Measurements from ENCODE around the gene WNT3A.
"Not testable (repeated sequence)": the region's sequence is repeated elsewhere in the genome, so short reads cannot be mapped to it uniquely, and the experiment has no call there.

Gene WNT3A

DNA sequence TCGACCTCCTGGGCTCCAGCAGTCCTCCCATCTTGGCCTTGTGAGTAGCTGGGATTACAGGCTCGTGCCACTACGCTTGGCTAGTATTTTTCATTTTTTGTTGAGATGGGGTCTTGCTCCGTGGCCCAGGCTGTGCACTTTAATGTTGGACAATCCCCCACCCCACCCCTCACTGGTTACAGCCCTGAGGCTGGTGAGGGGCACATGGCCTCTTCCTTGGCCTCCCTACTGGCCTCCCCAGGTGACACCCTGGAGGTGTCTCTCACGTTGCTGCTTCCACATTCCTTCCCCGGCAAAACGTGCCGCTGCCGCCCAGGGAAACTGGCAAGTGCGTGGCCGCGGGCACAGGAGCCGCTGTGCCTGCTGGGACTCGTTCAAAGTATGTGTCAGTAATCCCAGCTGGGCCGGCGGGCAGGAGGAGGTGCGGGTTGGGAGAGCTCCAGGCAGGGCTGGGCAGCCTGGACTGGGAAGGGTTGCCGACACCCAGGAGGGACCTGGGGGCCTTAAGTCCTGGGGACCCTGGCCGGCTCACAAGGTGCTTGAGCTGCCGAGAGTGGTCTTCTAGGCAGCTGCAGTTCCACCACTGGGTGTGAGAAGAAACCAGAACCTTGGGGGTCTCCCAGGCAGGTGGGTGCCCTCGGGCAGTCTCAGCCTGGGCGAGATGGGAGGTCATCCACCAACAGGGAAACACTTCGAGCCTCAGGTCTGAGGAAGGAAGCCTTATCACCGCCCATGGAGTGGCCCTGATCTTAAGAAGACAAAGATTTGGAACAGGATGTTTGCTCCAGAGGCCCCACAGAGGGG lies 6.5 kb downstream of the WNT3A start:
- Mint-ChIP-seq H3K27ac (no peak overlapping the region), H3K4me3 (no peak overlapping the region), H3K36me3 (no peaks in the 10 kb centered on the region), H3K4me1 (peaks cover 23 to 24% of the 10 kb centered on the region in 2 donors), H3K27me3 (peaks cover 29 to 40% of the 10 kb centered on the region in 2 donors), H3K9me3 (no peaks in the 10 kb centered on the region)
- ATAC-seq (replicated peaks) (no peak), DNase-seq (no peak)

DNA sequence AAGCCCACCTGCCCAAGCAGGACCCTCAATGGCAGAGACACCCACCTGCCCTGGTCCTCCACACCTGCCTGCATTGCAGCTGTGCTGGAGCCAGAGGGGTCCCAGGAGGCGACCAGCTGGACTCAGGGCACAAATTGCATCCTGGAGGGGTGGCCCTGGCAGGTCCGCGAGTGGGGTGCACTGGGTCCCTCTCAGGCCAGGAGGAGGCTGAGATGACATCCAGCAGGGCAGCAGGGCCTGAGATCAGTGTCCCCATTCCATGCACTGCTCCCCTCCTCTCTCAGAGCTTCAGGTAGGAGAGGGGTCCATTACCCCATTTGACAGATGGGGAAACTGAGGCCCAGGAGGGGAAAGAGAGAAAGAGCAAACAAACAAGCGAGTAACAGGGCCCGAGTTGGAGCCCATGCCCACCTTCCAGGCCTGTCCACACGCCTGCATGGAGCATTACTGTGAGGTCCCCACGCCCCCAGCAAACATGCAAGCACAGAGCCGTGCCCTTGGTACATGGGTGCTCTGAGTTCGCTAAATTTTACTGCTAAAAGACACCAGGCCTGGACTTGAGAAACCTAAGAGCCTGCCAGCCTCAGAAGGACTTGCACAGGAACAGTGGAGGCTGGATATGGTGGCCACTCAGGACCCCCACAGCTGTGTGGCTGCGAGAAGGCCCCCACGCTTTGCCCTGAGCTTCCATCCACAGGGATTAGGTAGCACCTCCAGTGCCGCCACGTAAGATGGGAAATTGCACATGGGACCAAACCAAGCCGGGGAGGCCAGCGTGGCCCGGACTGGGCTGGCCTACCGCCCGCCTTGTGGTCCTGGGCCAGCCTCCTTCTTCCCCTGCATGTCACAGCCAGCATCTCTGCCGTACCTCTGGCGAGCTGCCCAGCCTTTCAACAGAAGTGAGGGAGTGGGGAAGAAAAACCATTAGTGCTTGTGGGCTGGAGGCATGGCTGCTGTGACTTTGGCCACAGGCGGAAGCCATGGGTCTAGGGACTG lies 7.4 kb downstream of the WNT3A start:
- Mint-ChIP-seq H3K27me3 (peaks cover 22 to 31% of the 10 kb centered on the region in 2 donors), H3K4me3 (peak overlapping the region in 1 of 2 donors; percentile 7), H3K36me3 (no peaks in the 10 kb centered on the region), H3K27ac (no peak overlapping the region), H3K4me1 (peaks cover 16% of the 10 kb centered on the region in 2 donors), H3K9me3 (no peaks in the 10 kb centered on the region)
- no peak for DNase-seq
- ATAC-seq (replicated peaks): no peak

DNA sequence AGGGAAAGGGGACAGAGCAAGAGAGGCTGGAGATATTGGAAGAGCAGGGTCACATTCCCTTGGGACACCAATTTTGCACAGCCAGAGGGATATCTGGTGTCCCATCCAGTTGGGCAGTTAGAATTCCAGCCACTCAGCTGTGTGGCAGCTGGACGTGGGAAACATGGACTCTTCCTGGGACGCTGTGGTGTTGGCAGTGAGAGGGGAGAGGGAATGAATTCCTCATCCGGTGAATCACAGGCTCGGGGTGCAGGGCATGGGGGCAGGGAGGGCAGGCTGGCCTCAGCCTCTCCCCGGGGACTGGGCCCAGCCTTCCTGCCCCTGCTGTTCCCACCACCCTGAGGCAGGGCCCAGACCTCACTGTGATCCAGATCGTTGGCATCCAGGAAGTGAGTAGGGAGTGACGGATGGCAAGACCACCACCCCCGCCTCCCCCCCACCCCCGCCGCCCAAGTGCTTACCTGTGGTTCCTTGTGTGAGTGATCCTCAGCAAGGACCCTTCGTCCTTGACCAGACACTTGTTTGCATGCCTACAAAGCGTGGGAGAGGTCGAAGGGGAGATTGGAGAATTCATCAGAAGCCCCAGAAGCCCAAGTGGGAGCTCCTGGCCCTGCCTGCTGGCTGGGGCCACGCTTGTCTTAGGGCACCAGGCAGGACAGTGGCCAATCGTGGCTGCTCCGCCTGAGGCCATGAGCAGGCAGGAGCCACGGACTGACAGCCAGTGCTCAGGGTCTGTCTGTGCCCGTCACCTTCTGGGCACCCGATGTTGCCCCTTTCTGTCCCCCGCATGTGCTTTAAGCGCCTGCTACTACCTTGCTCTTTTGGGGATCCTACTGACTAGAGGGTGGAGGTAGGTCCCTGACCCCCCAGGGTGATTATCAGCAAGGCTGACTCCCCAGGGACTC lies 8.7 kb downstream of the WNT3A start:
- Mint-ChIP-seq H3K27ac (no peak overlapping the region), H3K9me3 (no peaks in the 10 kb centered on the region), H3K27me3 (peaks cover 10 to 23% of the 10 kb centered on the region in 2 donors), H3K36me3 (no peaks in the 10 kb centered on the region), H3K4me3 (no peak overlapping the region), H3K4me1 (peaks cover 3 to 4% of the 10 kb centered on the region in 2 donors)
- DNase-seq: no peak
- ATAC-seq (replicated peaks): no peak

DNA sequence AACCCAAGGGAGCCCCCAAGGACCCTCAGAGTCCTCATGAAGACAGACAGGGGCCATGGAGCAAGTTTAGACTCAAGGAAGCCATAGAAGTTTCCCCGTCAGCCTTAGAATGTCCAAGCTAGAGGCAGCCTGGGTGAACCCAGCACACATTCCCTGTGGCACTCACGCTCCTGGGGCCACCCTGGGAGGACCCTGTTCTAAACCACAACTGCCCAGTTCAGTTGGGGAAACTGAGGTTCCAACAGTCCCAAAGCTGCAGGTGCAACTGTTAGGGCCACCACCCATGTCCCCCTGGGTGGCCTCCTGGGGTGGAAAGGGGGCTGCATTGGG lies 9.3 kb downstream of the WNT3A start:
- H3K27me3 Mint-ChIP-seq: peaks cover 7 to 20% of the 10 kb centered on the region in 2 donors
- H3K4me3 Mint-ChIP-seq: no peak overlapping the region
- H3K27ac Mint-ChIP-seq: no peak overlapping the region
- H3K36me3 Mint-ChIP-seq: no peaks in the 10 kb centered on the region
- DNase-seq: no peak
- no peak for ATAC-seq (replicated peaks)
- peaks cover 0 to 2% of the 10 kb centered on the region in 2 donors for H3K4me1 Mint-ChIP-seq
- no peaks in the 10 kb centered on the region for H3K9me3 Mint-ChIP-seq

DNA sequence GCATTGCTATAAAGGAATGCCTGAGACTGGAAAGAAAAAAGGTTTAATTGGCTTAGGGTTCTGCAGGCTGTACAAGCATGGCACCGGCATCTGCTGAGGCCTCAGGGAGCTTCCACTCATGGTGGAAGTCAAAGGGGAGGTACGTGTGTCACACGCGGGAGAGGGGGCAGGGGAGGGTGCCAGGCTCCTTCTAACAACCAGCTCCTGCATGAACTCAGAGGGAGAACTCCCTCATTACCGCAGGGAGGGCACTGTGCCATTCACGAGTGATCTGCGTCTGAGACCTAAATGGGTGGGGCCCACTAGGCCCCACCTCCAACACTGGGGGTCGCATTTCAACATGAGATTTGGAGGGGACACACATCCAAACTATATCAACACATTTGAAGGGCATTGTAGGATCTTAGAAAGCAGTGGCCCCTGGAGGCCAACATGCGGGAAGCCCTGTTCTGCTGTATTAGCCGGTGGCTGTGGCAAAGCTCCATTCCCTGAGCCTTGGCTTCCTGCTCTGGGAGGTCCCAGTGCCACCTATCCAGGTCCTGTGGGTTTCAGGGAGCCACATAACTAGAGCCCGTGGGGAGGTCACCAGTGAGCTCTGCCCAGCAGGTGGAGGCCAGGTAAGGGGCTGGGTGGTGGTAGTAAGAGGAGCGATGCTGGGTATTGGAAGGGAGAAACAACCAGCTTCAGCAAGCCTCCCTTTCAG lies 10.0 kb downstream of the WNT3A start:
- Mint-ChIP-seq H3K27me3 (peaks cover 7 to 20% of the 10 kb centered on the region in 2 donors), H3K4me1 (no peaks in the 10 kb centered on the region), H3K4me3 (no peak overlapping the region), H3K9me3 (no peaks in the 10 kb centered on the region), H3K36me3 (no peaks in the 10 kb centered on the region), H3K27ac (peak overlapping the region; percentile 42)
- DNase-seq (no peak), ATAC-seq (replicated peaks) (no peak)

DNA sequence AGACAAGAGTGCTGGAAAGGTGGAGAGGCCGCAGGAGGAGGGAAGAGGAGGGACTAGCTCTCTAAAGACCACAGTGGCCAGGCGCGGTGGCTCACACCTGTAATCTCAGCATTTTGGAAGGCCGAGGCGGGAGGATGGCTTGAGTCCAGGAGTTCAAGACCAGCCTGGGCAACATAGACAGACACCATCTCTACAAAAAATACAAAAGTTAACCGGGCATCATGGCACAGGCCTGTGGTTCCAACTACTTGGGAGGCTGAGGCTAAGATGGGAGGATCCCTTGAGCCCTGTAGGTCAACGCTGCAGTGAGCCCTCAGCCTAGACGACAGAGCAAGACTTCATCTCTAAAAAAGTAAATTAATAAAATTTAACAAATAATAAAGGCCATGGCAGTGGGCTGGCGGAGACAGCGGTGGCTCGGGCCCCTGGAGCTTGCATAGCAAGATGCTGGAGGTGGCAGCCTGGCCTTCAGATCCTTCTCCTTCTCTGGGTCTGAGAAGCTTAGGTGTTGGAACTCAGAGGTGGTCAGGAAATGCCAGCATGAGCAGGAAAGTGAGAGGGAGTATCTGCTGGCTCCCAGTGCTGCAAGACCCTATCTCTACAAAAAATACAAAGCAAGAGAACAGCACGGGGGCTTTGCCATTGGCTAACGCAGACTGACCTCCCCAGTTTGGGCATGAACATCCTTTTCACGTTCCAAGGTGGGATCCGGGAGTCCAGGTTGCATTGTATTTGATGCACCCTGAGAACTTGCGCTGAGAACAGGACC lies 10.7 kb downstream of the WNT3A start:
- no peak for ATAC-seq (replicated peaks)
- Mint-ChIP-seq H3K27me3 (peaks cover 4 to 20% of the 10 kb centered on the region in 2 donors), H3K4me3 (no peak overlapping the region), H3K27ac (no peak overlapping the region), H3K36me3 (no peaks in the 10 kb centered on the region), H3K4me1 (no peaks in the 10 kb centered on the region), H3K9me3 (no peaks in the 10 kb centered on the region)
- DNase-seq: no peak

DNA sequence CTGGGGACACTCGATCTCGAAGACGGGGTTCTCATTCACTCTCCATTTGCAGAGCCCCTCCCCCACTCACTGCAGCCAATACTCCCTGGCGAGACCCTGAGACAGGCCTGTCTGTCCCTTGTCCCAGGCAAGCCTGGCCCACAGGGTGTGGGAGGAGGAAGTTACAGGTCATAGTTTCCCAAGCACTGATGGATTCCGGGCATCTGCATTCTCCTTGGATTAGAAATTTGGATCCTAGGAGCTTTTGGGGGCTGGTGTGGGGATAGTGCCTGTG lies 11.3 kb downstream of the WNT3A start:
- Mint-ChIP-seq H3K4me1 (no peaks in the 10 kb centered on the region), H3K27me3 (peaks cover 4 to 20% of the 10 kb centered on the region in 2 donors), H3K9me3 (no peaks in the 10 kb centered on the region), H3K27ac (no peak overlapping the region), H3K4me3 (no peak overlapping the region), H3K36me3 (no peaks in the 10 kb centered on the region)
- no peak for DNase-seq
- no peak for ATAC-seq (replicated peaks)

DNA sequence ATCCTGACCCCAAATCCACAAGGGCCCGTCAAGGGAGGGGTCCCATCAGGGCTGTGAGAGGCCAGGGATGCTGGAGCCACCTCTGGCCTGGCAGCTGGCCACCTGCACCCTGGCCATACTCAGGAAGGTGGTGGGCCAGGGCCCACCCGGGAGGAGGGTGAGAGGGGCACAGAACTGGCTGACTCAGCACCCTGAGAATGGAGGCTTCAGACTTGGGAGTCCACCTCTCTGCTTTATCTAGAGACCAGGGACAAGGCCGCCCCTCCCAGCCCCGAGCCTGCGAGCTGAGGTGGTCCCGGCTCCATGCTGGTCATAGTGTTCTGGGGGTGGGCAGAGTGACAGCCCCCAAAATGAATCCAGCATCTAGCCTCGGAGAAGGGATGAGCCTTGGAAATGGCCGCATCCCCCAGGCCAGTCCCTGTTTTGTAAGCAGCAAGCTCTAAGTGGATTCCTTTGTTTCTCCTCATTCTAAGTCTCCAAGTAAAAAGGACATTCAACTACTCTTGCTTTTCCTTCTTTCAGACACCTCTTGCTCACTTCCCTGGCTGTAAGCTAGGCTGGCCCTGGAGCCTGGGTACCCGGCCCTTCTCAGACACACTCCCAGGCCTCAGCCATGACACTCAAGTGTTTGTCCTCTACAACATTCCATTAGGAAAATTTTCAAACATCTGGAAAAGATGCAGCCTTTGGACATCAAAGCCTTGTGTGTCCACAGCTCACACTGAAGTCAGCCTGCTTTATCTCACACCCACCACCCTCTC lies 12.3 kb downstream of the WNT3A start:
- peaks cover 8 to 20% of the 10 kb centered on the region in 2 donors for H3K27me3 Mint-ChIP-seq
- ATAC-seq (replicated peaks): no peak

DNA sequence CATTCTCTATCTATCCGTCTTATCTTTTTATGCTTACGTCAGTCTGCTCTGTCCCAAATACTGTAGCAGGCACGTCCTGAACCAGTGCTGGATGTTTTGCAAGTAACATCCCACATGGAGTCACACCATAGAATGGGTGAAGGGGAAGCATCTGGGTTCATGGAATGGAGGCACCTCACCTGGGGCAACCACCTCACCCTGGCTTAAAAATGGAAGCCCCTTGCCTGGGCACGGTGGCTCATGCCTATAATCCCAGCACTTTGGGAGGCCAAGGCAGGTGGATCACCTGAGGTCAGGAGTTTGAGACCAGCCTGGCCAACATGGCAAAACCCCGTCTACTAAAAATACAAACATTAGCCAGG lies 12.9 kb downstream of the WNT3A start:
- H3K9me3 Mint-ChIP-seq; H3K4me1 Mint-ChIP-seq; H3K27ac Mint-ChIP-seq; H3K4me3 Mint-ChIP-seq; H3K36me3 Mint-ChIP-seq; ATAC-seq (replicated peaks); DNase-seq: not testable (repeated sequence)
- H3K27me3 Mint-ChIP-seq: peaks cover 8 to 20% of the 10 kb centered on the region in 2 donors

More for the DNA sequence above, 12.3 kb downstream of the WNT3A start:
- no peak overlapping the region for H3K4me3 Mint-ChIP-seq
- H3K36me3 Mint-ChIP-seq: no peaks in the 10 kb centered on the region
- no peaks in the 10 kb centered on the region for H3K4me1 Mint-ChIP-seq
- H3K27ac Mint-ChIP-seq: no peak overlapping the region
- H3K9me3 Mint-ChIP-seq: no peaks in the 10 kb centered on the region
- no peak for DNase-seq

DNA sequence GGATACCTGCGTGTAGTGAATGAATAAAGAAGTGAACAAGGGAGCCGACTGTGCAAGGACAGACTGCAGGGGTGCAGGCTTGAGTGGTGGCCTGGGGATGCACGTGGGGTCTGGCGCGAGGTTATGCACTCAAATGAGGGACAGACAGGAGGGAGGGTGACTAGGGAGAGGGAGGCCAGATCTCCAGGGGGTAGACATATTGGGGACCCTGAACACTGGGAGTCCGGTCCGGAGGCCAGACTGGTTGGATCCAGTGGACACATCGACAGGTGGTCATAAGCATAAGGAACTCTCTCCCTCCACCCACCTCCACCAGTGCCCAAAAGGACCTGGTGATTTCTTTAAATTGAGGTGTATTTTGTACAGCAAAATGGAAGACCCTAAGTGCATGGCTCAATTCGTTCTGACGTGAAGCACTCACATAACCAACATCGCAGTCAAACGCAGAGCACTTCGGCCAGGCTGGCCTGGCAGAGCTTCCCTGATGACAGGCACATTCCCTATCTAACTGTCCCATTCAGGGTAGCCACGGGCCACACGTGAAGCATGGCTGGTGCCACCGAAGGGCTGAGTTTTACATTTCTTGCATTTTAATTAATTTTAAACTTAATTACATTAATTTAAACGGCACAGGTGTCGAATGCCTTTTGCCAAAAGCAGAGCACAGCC lies 14.0 kb downstream of the WNT3A start:
- no peak for DNase-seq
- H3K9me3 Mint-ChIP-seq: peaks cover 0 to 4% of the 10 kb centered on the region in 2 donors
- H3K27me3 Mint-ChIP-seq: peaks cover 8 to 20% of the 10 kb centered on the region in 2 donors
- no peak for ATAC-seq (replicated peaks)
- no peaks in the 10 kb centered on the region for H3K4me1 Mint-ChIP-seq
- no peaks in the 10 kb centered on the region for H3K36me3 Mint-ChIP-seq
- no peak overlapping the region for H3K27ac Mint-ChIP-seq
- no peak overlapping the region for H3K4me3 Mint-ChIP-seq

DNA sequence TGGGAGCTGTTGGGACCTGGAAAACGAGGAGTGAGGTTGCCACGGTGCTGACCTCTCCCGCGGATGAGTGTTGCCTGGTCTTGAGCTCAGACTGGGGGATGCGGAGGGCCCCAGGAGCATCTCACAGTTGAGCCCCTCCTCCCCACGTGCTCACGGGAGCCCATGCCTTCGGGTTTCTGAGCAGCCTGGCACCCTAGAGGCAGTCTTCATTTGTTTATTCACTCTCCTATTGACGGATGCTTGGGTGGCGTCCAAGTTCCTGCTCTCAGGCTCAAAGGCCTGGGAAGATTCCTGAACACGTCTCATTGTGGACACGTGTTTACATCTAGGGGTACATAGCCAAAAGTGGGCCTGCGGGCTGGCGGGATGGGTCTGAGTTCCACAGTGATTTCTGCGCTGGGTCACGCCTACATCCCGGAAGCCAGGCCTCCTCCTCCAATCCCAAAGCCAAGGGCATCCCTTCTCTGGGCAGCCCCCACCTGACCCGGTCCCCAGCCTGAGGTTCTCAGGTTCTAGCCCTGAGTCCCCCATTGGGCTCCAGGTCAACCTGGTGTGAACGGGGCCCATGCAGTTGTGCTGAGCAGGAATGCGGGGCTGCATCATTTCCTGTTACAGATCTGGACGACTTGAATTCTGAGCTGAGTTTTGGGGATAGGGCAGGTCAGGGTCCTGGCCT lies 14.7 kb downstream of the WNT3A start:
- no peaks in the 10 kb centered on the region for H3K36me3 Mint-ChIP-seq
- no peak for DNase-seq
- H3K4me1 Mint-ChIP-seq: no peaks in the 10 kb centered on the region
- peaks cover 8 to 19% of the 10 kb centered on the region in 2 donors for H3K27me3 Mint-ChIP-seq
- no peak overlapping the region for H3K27ac Mint-ChIP-seq
- ATAC-seq (replicated peaks): no peak
- peaks cover 0 to 4% of the 10 kb centered on the region in 2 donors for H3K9me3 Mint-ChIP-seq
- H3K4me3 Mint-ChIP-seq: no peak overlapping the region
